ENCODE data around the gene COL24A1. TPM values are rescaled to one million over a fixed set of nuclear protein-coding genes. Genes with fewer than 3 reads are reported as not detected.

Gene COL24A1
- total RNA-seq, 1 donor from 2014 or later: 0.11 TPM

DNA sequence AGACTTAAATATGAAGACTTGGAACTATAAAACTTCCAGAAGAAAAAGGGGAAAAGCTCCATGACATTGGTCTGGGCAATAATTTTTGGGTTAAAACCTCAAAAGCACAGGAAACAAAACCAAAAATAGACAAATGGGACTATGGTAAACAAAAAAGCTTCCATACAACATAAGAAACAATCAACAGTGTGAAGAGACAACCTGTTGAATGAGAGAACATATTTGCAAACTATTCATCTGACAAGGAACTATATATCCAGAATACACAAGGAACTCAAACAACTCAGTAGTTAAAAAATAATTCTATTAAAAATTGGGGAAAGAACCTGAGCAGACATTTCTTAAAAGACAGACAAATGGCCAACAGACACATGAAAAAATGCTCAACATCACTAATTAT is 255.7 kb downstream of the COL24A1 start:
- TF ChIP-seq, protein P1, sequence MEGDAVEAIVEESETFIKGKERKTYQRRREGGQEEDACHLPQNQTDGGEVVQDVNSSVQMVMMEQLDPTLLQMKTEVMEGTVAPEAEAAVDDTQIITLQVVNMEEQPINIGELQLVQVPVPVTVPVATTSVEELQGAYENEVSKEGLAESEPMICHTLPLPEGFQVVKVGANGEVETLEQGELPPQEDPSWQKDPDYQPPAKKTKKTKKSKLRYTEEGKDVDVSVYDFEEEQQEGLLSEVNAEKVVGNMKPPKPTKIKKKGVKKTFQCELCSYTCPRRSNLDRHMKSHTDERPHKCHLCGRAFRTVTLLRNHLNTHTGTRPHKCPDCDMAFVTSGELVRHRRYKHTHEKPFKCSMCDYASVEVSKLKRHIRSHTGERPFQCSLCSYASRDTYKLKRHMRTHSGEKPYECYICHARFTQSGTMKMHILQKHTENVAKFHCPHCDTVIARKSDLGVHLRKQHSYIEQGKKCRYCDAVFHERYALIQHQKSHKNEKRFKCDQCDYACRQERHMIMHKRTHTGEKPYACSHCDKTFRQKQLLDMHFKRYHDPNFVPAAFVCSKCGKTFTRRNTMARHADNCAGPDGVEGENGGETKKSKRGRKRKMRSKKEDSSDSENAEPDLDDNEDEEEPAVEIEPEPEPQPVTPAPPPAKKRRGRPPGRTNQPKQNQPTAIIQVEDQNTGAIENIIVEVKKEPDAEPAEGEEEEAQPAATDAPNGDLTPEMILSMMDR (IDR thresholded peaks at IDR 0.05): no peak
- Histone ChIP-seq H3K27ac (no peak overlapping the region), H3K4me1 (no peaks in the 10 kb centered on the region), H3K27me3 (no peaks in the 10 kb centered on the region), H3K4me3 (no peak overlapping the region), H3K36me3 (no peaks in the 10 kb centered on the region), H3K9me3 (no peaks in the 10 kb centered on the region)
- no peak for DNase-seq (ENCODE audit: low spot score in 2 of 2)
- intact Hi-C loops (cut with DNase I): no loop called here

DNA sequence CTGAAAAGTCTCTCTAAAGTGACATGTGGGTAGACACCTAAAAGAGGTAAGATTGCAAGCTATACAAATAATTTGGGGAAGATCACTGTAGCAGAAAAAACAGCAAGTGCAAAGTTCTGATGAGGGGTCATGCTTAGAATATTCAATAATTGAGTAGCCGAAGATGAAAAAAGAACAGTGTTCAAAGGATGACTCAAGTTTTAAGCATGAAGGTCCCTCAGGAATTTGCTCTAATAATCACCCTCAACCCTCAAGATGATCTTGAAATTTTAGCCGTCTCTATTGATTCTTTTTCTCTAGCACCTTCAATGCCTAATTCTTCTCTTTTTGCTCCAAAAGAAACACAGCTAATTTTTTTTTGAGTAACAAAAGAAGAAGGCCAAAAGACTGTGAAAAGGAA is 257.7 kb downstream of the COL24A1 start:
- Histone ChIP-seq H3K36me3 (no peaks in the 10 kb centered on the region), H3K9me3 (no peaks in the 10 kb centered on the region), H3K4me1 (no peaks in the 10 kb centered on the region), H3K27me3 (no peaks in the 10 kb centered on the region), H3K27ac (no peak overlapping the region), H3K4me3 (no peak overlapping the region)
- TF ChIP-seq, protein P1 (IDR thresholded peaks at IDR 0.05): no peak
- intact Hi-C loops (cut with DNase I): no loop called here
- DNase-seq (ENCODE audit: low spot score in 2 of 2): no peak

DNA sequence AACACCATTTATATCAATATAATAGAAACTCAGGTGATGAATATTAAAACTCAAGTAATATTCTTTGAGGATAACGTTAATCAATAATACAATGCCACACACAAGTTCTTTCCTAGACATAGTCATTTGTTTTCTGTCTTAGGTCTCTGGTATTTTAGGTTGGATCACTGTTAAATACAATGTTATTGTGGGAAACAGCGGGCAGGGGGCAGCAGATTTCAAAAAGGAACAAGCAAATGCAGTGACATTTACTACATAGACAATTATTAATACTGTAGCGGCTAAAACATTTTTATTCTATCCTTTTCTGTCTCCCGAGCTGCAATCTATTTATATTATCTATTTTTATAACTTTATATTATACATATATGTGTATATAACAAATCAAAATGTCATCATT is 261.9 kb downstream of the COL24A1 start:
- no peak for DNase-seq (ENCODE audit: low spot score in 2 of 2)
- Histone ChIP-seq H3K4me1 (no peaks in the 10 kb centered on the region), H3K9me3 (no peaks in the 10 kb centered on the region), H3K36me3 (no peaks in the 10 kb centered on the region), H3K4me3 (no peak overlapping the region), H3K27me3 (no peaks in the 10 kb centered on the region), H3K27ac (no peak overlapping the region)
- TF ChIP-seq, protein P1 (IDR thresholded peaks at IDR 0.05): peak in 2 of 3 experiments; percentile 16 to 51
- intact Hi-C loops (cut with DNase I): no loop called here

DNA sequence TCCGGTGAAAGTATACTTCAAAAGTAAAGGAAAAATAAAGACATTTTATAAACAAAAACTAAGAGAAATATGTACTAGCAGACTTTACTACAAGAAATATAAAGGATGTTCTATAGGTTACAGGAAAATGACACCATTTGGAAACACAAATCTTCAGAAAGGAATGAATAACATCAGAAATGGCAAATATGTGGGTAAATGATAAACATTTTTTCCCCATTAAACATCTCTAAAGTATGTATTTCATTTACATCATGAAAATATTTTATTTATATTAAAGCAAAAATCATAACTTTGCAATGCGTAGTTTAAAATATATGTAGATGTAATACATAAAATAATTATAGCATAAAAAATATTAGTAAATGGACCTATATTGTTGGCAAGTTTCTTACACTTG is 264.2 kb downstream of the COL24A1 start:
- DNase-seq (ENCODE audit: low spot score in 2 of 2): no peak
- no peak overlapping the region for H3K27ac ChIP-seq

DNA sequence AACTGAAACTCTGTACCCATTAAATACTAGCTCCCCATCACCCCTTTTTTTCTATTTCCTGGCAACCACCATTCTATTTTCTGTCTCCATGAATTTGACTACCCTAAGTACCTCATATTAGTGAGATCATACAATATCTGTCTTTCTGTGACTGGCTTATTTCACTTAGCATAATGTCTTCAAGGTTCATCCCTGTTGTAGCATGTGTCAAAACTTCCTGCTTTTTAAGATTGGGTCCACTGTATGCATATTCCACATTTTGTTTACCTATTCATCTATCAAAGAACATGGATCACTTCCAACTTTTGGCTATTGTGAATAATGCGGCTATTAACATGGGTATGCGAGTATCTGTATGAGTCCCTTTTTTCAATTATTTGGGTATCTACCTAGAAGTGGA is 266.7 kb downstream of the COL24A1 start:
- Histone ChIP-seq H3K4me1 (no peaks in the 10 kb centered on the region), H3K27me3 (no peaks in the 10 kb centered on the region), H3K9me3 (no peaks in the 10 kb centered on the region), H3K27ac (no peak overlapping the region), H3K36me3 (no peaks in the 10 kb centered on the region), H3K4me3 (no peak overlapping the region)
- intact Hi-C loops (cut with DNase I): loop anchor here (5.0 to 10.0 kb wide), 3 partner anchors 183 to 593 kb away; partner anchors contain the start of gene ZNHIT6
- TF ChIP-seq, protein P1 (IDR thresholded peaks at IDR 0.05): no peak
- no peak for DNase-seq (ENCODE audit: low spot score in 2 of 2)

More for the DNA sequence above, 264.2 kb downstream of the COL24A1 start:
- H3K9me3 ChIP-seq: no peaks in the 10 kb centered on the region
- H3K4me1 ChIP-seq: no peaks in the 10 kb centered on the region
- no peaks in the 10 kb centered on the region for H3K36me3 ChIP-seq
- no peak overlapping the region for H3K4me3 ChIP-seq
- intact Hi-C loops (cut with DNase I): no loop called here
- TF ChIP-seq, protein P1 (IDR thresholded peaks at IDR 0.05): no peak
- H3K27me3 ChIP-seq: no peaks in the 10 kb centered on the region

DNA sequence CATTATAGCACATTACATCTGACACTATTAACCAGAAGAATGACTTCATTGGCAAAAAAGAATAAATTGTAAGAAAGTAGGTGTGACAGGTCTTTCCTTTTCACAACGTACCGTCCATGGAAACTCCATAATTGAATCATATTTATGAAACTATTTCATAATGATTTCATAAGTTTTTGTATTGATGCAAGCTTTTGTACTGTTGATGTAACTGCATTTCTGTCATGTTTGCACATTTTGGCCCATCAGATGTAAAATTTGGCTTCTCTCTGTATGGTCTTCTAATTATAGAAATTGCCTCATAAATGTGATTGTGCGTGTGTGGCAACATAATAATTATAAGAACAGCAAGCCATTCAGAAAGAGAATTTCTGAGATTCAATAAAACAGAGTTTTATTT is 267.7 kb downstream of the COL24A1 start:
- no peaks in the 10 kb centered on the region for H3K4me1 ChIP-seq
- no peak for DNase-seq (ENCODE audit: low spot score in 2 of 2)
- H3K27ac ChIP-seq: no peak overlapping the region
- H3K27me3 ChIP-seq: no peaks in the 10 kb centered on the region
- H3K4me3 ChIP-seq: no peak overlapping the region
- intact Hi-C loops (cut with DNase I): loop anchor here (5.0 to 10.0 kb wide), 3 partner anchors 182 to 592 kb away; partner anchors contain the start of gene ZNHIT6
- H3K9me3 ChIP-seq: no peaks in the 10 kb centered on the region
- H3K36me3 ChIP-seq: no peaks in the 10 kb centered on the region
- TF ChIP-seq, protein P1 (IDR thresholded peaks at IDR 0.05): no peak
